ENCODE measurements around the gene RAB40C. TPM values are rescaled to one million over a fixed set of nuclear protein-coding genes. Genes with fewer than 3 reads are reported as not detected.

The RAB40C gene
- total RNA-seq, 1 donor from 2014 or later, result 19.1 TPM

GRCh38 chr16:666572-666971 lies 76.7 kb downstream of the RAB40C start:
- no peak for DNase-seq (ENCODE audit: low read depth)

DNA sequence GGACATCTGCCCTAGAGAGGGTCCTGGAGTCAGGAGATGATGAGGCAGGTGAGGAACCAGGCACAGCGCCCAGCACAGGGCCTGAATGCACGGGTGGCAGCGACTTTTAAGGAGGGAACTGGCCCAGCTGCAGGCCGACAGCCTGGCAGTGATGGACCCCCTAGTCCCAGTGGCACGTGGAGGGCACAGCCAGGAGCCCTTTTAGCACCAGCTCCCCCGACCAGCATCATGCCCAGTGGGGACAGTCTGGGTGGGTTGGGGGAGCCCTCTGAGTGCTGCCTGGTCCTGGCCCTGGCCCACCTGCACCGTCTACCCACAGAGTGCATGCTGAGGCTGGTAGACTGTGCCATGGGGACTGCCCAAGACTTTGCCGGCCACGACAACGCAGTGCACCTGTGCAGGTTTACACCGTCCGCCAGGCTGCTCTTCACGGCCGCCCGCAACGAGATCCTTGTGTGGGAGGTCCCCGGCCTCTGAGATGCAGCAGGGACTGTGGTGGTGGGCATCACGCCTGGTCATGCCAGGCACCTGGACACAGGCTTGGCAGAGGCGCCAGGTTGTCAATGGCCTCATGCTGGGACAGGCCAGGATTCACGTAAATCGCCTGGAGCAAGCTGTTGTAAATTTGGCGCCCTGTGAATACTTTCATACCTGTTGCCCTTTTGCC lies 77.4 kb downstream of the RAB40C start:
- no peak for DNase-seq (ENCODE audit: low read depth)

- DNase-seq (ENCODE audit: low read depth), result peak; percentile 89
Observed at GRCh38 chr16:667780-668518, 78.1 kb downstream of the RAB40C start, which contains the start of gene RHOT2. RHOT2 (plus strand) TSS chr16:668132; CDS start chr16:668200, 68 bp downstream.

GRCh38 chr16:668519-669171 lies 78.8 kb downstream of the RAB40C start:
- no peak for DNase-seq (ENCODE audit: low read depth)

GRCh38 chr16:669666-670065 lies 79.8 kb downstream of the RAB40C start:
- no peak for DNase-seq (ENCODE audit: low read depth)

- DNase-seq (ENCODE audit: low read depth), result no peak
Observed at GRCh38 chr16:670485-671352, 80.9 kb downstream of the RAB40C start.

DNA sequence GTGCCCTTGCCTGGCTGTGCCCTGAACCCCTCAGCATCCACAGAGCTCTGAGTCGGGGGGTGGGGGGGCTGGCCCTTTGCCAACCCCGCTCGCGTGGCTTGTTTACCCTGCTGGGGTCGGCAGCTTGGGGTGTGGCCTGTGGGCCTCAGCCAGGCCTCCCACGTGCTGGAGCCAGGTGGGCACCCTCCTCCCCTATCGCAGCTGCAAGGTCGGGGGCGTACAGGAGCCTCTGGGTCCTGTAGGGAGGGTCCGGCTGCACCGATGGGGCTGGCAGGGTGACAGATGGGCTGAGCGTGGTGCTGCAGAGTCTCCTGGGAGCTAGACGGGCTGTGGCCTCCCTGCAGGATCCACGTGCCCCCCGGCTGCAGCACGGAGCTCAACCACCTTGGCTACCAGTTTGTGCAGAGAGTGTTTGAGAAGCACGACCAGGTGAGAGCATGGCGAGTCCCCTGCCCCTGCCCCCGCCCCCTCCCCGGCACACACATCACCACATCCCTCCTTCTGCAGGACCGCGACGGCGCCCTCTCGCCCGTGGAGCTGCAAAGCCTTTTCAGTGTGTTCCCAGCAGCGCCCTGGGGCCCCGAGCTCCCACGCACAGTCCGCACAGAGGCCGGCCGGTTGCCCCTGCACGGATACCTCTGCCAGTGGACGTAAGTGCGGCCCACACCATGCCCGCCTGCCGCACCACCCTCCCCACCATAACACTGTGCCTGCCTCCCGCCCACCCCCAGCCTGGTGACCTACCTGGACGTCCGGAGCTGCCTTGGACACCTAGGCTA lies 81.7 kb downstream of the RAB40C start:
- DNase-seq (ENCODE audit: low read depth), result no peak

GRCh38 chr16:672371-672770 lies 82.5 kb downstream of the RAB40C start:
- no peak for DNase-seq (ENCODE audit: low read depth)

DNA sequence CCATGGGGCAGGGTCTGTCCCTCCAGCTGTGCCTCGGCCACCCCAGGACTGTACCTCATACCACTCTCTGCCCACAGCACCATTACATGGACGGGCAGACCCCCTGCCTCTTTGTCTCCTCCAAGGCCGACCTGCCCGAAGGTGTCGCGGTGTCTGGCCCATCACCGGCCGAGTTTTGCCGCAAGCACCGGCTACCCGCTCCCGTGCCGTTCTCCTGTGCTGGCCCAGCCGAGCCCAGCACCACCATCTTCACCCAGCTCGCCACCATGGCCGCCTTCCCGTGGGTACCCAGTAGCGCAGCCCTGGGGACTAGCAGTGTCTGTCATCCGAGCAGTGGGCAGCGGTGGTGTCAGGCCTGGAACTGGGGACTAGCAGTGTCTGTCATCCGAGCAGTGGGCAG lies 83.0 kb downstream of the RAB40C start:
- no peak for DNase-seq (ENCODE audit: low read depth)

DNA sequence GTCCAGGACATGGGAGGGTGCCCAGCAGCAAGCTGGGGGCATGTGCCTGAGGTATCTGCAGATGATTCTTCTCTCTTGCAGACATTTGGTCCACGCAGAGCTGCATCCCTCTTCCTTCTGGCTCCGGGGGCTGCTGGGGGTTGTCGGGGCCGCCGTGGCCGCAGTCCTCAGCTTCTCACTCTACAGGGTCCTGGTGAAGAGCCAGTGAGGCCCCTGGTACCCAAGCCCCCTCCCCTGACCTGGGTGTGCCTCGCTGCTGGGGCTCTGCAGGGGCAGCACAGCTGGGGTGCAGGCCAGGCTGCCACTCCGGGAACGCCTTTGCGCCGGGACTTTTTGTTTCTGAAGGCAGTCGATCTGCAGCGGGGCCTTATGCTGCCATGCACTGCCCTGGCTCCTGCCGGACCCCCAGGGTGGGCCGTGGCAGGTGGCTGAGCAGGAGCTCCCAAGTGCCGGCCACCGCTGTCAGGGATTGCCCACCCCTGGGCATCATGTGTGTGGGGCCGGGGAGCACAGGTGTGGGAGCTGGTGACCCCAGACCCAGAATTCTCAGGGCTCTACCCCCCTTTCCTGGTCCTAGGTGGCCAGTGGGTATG lies 83.6 kb downstream of the RAB40C start:
- DNase-seq (ENCODE audit: low read depth), result no peak

DNA sequence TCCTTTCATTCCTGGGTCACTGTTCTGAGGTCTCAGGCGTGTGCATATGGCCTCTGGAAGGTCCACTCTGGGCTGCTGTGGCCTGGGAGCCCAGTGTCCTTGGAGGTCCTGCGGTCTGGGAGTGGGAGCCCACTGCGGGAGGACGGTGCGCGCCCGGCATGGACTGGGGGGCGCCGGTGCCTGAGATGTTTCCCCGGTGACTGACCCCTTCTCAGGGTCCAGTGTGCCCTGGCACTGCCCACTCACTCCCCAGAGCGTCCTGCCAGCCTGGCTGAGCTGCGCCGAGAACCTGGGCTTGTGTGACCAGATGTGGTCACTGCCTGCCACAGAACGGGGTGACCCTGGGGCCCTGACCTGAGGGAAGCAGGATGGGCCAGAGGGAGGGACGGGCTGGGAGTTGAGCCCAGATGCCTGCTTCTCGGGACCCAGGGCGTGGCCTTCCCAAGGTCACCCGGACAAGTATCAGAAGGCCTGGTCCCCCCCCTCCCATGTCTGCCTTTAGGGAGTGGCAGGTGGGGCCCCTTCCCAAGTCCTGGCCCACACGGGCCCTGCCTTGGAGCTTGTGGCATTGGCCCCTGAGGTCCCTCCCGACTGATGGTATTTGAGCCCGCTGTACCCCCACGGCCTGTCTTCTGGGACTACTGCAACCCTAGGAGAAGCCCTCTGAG lies 84.5 kb downstream of the RAB40C start:
- no peak for DNase-seq (ENCODE audit: low read depth)

GRCh38 chr16:674968-675883 lies 85.4 kb downstream of the RAB40C start, which contains the start of gene RHBDL1:
RHBDL1 (plus strand) TSS chr16:675671; CDS start chr16:675791, 120 bp downstream.
- DNase-seq (ENCODE audit: low read depth), result peak; percentile 10

DNA sequence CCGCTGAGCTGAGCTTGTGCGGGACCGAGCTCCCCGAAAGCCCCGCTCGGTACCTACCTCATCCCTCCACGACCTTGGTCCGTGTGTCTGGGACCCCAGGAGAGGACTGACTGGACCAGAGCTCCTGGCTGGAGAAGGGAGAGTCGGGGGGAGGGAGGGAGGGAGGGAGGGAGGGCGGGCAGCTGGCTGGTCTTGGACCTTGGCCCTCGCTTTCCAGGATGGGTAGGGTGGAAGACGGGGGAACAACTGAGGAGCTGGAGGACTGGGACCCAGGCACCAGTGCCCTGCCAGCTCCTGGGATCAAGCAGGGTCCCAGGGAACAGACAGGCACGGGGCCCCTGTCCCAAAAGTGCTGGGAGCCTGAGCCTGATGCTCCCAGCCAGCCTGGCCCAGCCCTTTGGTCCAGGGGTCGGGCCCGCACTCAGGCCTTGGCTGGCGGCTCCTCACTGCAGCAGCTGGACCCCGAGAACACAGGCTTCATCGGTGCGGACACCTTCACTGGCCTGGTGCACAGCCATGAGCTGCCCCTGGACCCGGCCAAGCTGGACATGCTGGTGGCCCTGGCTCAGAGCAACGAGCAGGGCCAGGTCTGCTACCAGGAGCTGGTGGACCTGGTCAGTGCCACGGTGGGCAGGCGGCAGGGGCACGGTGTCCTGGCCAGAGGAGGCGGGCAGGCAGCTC lies 86.2 kb downstream of the RAB40C start:
- DNase-seq (ENCODE audit: low read depth), result no peak

DNA sequence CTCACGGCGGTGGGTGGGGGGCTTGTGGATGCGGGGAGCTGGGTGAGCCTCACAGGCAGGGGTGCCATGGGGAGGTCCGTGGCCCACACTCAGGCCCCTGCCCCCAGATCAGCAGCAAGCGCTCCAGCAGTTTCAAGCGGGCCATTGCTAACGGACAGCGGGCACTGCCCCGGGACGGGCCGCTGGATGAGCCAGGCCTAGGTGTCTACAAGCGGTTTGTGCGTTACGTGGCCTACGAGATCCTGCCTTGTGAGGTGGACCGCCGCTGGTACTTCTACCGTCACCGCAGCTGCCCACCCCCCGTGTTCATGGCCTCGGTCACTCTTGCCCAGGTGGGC lies 86.7 kb downstream of the RAB40C start:
- no peak for DNase-seq (ENCODE audit: low read depth)

GRCh38 chr16:676913-677312 lies 87.0 kb downstream of the RAB40C start:
- no peak for DNase-seq (ENCODE audit: low read depth)

DNA sequence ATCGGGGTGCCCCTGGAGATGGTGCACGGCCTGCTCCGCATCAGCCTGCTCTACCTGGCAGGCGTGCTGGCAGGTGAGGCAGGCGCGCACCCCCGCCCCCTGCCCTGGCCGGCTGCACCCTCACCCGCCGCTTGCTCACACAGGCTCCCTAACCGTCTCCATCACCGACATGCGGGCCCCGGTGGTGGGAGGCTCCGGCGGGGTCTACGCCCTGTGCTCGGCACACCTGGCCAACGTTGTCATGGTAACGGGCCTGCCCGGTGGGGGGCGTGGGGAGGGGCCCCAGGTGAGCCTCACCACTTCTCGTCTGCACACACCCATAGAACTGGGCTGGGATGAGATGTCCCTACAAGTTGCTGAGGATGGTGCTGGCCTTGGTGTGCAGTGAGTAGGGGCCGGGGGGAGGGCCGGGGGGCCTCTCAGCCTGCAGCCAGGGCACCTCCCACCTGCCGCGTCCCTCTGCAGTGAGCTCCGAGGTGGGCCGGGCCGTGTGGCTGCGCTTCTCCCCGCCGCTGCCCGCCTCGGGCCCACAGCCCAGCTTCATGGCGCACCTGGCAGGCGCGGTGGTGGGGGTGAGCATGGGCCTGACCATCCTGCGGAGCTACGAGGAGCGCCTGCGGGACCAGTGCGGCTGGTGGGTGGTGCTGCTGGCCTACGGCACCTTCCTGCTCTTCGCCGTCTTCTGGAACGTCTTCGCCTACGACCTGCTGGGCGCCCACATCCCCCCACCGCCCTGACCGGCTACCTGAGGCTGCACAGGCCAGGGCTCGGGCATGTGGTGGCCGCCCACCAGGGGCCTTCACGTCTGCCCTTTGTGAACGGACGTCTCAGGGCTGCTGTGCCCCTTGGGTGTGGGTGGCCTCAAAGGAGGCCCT lies 87.7 kb downstream of the RAB40C start:
- DNase-seq (ENCODE audit: low read depth), result no peak
